ENCODE measurements around the gene NR1D1.

DNA sequence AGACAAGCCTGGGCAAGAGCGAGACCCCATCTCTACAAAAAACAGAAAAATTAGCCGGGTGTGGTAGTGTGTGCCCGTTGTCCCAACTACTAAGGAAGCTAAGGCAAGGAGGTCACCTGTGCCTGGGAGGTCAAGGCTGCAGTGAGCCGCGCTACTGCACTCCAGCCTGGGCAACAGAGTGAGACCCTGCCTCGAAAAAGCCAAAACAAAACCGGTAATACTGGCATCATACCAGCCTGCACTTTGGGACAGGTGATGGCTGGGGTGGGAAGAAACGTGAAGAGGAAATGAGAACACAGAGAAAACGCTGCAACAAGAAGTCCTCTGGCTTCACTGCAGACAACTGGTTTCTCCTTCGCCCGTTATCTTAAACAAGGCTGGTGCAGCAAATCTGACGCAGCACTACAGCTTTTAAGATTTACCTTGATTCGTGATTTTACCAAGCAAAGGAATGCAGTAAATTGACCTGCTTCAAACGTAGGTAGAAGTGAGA is 39.2 kb upstream of the NR1D1 start:
- no peak for TF ChIP-seq CTCF (IDR thresholded peaks at IDR 0.05; ENCODE audit: low read depth, low read length)
- no peak for TF ChIP-seq POLR2A (IDR thresholded peaks at IDR 0.05; ENCODE audit: extremely low read depth, insufficient read length)

Measured in NB4 (cell line).